ENCODE results near the gene HLA-DMA. TPM values are rescaled to one million over a fixed set of nuclear protein-coding genes. Genes with fewer than 3 reads are reported as not detected.

The HLA-DMA gene
- total RNA-seq, 1 experiment from 2014 or later = 3.0 TPM

- ChIA-PET POLR2A (ENCODE audit: unreplicated experiment) (no interaction called here), CTCF (no interaction called here)
- intact Hi-C loops (cut with micrococcal nuclease) = no loop called here
- Histone ChIP-seq H3K9ac (ENCODE audit: low read length) (no peak overlapping the region), H3K27ac (ENCODE audit: low read length) (no peak overlapping the region), H3K27me3 (ENCODE audit: low read length) (no peaks in the 10 kb centered on the region), H3K4me1 (ENCODE audit: insufficient read depth, low read length) (no peaks in the 10 kb centered on the region; the same call in 1 of the 2 replicates), H3K79me2 (ENCODE audit: low read length) (no peaks in the 10 kb centered on the region), H3F3A (ENCODE audit: low read length, unreplicated experiment) (no peaks in the 10 kb centered on the region), H3K9me3 (ENCODE audit: low read length) (0 out of 2 replicates have a peak, but pooled peaks cover 9% of the 10 kb centered on the region), H4K20me1 (ENCODE audit: low read length) (no peaks in the 10 kb centered on the region), H3K4me3 (ENCODE audit: low read length) (no peak overlapping the region), H3K36me3 (ENCODE audit: low read depth, low read length) (no peaks in the 10 kb centered on the region), H2AFZ (ENCODE audit: low read length) (no peak overlapping the region), H3K9me2 (replicated peaks; ENCODE audit: low read length) (no peaks in the 10 kb centered on the region), H3K4me2 (ENCODE audit: low read length) (no peak overlapping the region)
- DNase-seq (no peak), ATAC-seq (no peak)
- TF ChIP-seq CTCF (conservative IDR thresholded peaks at IDR 0.05; ENCODE audit: low read depth, low read length) = no peak
- no peak for TF ChIP-seq EZH2 (IDR thresholded peaks at IDR 0.05; ENCODE audit: low read length, unreplicated experiment)
- no peak for TF ChIP-seq EZH2phosphoT487 (IDR thresholded peaks at IDR 0.05; ENCODE audit: borderline replicate concordance, low read length)
- BruUV-seq (replicated peaks) = no TSS peak
These were observed 2.4 kb downstream of the HLA-DMA start for GRCh38 chr6:32950449-32950848.

GRCh38 chr6:32950010-32950409 is 2.9 kb downstream of the HLA-DMA start:
- H3K36me3 ChIP-seq (ENCODE audit: low read depth, low read length) = no peaks in the 10 kb centered on the region
- ATAC-seq (no peak), DNase-seq (no peak)
- ChIA-PET CTCF (no interaction called here), POLR2A (ENCODE audit: unreplicated experiment) (no interaction called here)
- H3F3A ChIP-seq (ENCODE audit: low read length, unreplicated experiment) = no peaks in the 10 kb centered on the region
- H3K79me2 ChIP-seq (ENCODE audit: low read length) = no peaks in the 10 kb centered on the region
- intact Hi-C loops (cut with micrococcal nuclease) = no loop called here
- H3K4me2 ChIP-seq (ENCODE audit: low read length) = no peak overlapping the region
- TF ChIP-seq EZH2 (IDR thresholded peaks at IDR 0.05; ENCODE audit: low read length, unreplicated experiment) = no peak
- no peak for TF ChIP-seq CTCF (conservative IDR thresholded peaks at IDR 0.05; ENCODE audit: low read depth, low read length)
- TF ChIP-seq EZH2phosphoT487 (IDR thresholded peaks at IDR 0.05; ENCODE audit: borderline replicate concordance, low read length) = no peak
- no peaks in the 10 kb centered on the region; the same call in 1 of the 2 replicates for H3K4me1 ChIP-seq (ENCODE audit: insufficient read depth, low read length)
- no peaks in the 10 kb centered on the region for H3K27me3 ChIP-seq (ENCODE audit: low read length)
- no peak overlapping the region for H2AFZ ChIP-seq (ENCODE audit: low read length)
- H3K9me2 ChIP-seq (replicated peaks; ENCODE audit: low read length) = no peaks in the 10 kb centered on the region
- H3K9ac ChIP-seq (ENCODE audit: low read length) = no peak overlapping the region
- H3K27ac ChIP-seq (ENCODE audit: low read length) = no peak overlapping the region
- H3K4me3 ChIP-seq (ENCODE audit: low read length) = no peak overlapping the region
- H3K9me3 ChIP-seq (ENCODE audit: low read length) = 0 out of 2 replicates have a peak, but pooled peaks cover 10% of the 10 kb centered on the region
- no TSS peak for BruUV-seq (replicated peaks)
- H4K20me1 ChIP-seq (ENCODE audit: low read length) = no peaks in the 10 kb centered on the region

GRCh38 chr6:32949113-32949512 is 3.8 kb downstream of the HLA-DMA start:
- TF ChIP-seq EZH2phosphoT487 (IDR thresholded peaks at IDR 0.05; ENCODE audit: borderline replicate concordance, low read length) (no peak), EZH2 (IDR thresholded peaks at IDR 0.05; ENCODE audit: low read length, unreplicated experiment) (no peak), CTCF (conservative IDR thresholded peaks at IDR 0.05; ENCODE audit: low read depth, low read length) (no peak)
- H2AFZ ChIP-seq (ENCODE audit: low read length) = no peak overlapping the region
- H3K4me1 ChIP-seq (ENCODE audit: insufficient read depth, low read length) = no peaks in the 10 kb centered on the region; the same call in 1 of the 2 replicates
- H3F3A ChIP-seq (ENCODE audit: low read length, unreplicated experiment) = no peaks in the 10 kb centered on the region
- CTCF ChIA-PET = no interaction called here
- intact Hi-C loops (cut with micrococcal nuclease) = no loop called here
- H3K4me2 ChIP-seq (ENCODE audit: low read length) = no peak overlapping the region
- no peaks in the 10 kb centered on the region for H4K20me1 ChIP-seq (ENCODE audit: low read length)
- H3K79me2 ChIP-seq (ENCODE audit: low read length) = no peaks in the 10 kb centered on the region
- DNase-seq (no peak), ATAC-seq (no peak)
- H3K9me3 ChIP-seq (ENCODE audit: low read length) = 0 out of 2 replicates have a peak, but pooled peaks cover 10% of the 10 kb centered on the region
- no peaks in the 10 kb centered on the region for H3K9me2 ChIP-seq (replicated peaks; ENCODE audit: low read length)
- no peak overlapping the region for H3K27ac ChIP-seq (ENCODE audit: low read length)
- H3K4me3 ChIP-seq (ENCODE audit: low read length) = no peak overlapping the region
- POLR2A ChIA-PET (ENCODE audit: unreplicated experiment) = no interaction called here
- no TSS peak for BruUV-seq (replicated peaks)
- H3K9ac ChIP-seq (ENCODE audit: low read length) = no peak overlapping the region
- no peaks in the 10 kb centered on the region for H3K27me3 ChIP-seq (ENCODE audit: low read length)
- H3K36me3 ChIP-seq (ENCODE audit: low read depth, low read length) = no peaks in the 10 kb centered on the region

All from PC-3 (cell line).